C4-2B (cell line): ENCODE results near the gene ROM1.

Experiments
- H3K27ac ChIP-seq: fragments of 450-650 bp; 2 replicates; pipeline ENCODE4 v1.5.1; 2017
- ZFX ChIP-seq: fragments of 450-650 bp; IDR thresholded peaks from 2 replicates; pipeline ENCODE4 v1.6.1; 2017
- TF ChIP-seq, protein P1 (sequence below): fragments of 450-650 bp; conservative IDR thresholded peaks from 2 replicates; pipeline ENCODE4 v1.5.1; 2017; ENCODE audit warnings: mild to moderate bottlenecking

The ROM1 gene

DNA sequence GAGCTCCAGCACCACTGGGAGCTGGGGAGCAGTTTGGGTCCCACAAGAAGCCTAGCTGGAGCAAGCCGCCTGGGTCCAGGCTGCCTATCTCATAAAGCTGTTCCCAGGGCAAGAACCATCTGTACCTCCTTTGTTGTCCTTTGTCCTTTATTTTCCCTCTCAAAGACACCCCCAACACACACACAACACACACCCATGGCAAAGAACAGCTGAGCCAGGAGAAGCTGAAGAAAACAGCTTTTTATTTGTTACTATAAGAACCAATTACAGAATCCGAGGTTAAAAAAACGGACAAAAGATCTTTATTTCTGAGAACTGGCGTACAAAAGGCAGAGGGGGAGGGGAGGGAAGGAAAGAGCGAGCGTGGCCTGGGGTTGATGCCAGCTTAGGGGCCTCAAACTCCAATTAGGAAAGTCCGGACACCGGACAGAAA is 20.1 kb upstream of the ROM1 start:
- no peak for TF ChIP-seq ZFX
- TF ChIP-seq, protein P1, sequence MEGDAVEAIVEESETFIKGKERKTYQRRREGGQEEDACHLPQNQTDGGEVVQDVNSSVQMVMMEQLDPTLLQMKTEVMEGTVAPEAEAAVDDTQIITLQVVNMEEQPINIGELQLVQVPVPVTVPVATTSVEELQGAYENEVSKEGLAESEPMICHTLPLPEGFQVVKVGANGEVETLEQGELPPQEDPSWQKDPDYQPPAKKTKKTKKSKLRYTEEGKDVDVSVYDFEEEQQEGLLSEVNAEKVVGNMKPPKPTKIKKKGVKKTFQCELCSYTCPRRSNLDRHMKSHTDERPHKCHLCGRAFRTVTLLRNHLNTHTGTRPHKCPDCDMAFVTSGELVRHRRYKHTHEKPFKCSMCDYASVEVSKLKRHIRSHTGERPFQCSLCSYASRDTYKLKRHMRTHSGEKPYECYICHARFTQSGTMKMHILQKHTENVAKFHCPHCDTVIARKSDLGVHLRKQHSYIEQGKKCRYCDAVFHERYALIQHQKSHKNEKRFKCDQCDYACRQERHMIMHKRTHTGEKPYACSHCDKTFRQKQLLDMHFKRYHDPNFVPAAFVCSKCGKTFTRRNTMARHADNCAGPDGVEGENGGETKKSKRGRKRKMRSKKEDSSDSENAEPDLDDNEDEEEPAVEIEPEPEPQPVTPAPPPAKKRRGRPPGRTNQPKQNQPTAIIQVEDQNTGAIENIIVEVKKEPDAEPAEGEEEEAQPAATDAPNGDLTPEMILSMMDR: no peak
- peak overlapping the region; percentile 78 for H3K27ac ChIP-seq

DNA sequence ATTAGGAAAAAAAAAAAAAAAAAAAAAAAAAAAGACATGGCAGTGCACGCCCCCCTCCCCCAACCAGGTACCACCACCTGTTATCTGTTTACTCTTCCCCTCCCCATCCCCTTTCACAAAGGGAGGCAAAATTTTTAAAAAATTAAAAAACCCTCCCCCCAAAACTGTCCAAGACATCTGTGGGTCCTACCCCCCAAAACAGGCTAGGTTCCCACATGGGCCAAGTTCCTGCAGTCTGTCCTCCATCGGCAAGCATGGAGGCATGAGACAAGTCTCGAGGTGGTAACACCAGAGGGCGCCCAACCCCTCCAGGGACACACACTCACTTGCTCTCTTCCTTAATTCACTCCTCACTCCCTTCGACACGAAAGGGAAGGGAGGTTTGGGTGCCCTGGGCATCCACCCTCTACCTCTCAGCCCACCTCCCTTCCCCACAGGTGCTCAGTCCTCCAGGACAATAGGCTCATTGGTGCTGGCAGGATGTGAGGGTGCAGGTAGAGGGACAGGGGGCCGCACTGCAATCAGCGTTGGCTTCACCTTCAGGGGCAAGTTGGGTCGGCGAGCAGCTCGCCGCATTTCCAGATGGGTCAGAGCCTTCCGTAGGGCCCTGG is 19.5 kb upstream of the ROM1 start:
- H3K27ac ChIP-seq: peak overlapping the region; percentile 78; the same call in 1 of the 2 replicates
- no peak for TF ChIP-seq ZFX
- TF ChIP-seq, protein P1: peak; percentile 78

- no peak overlapping the region for H3K27ac ChIP-seq
These were observed 17.9 kb upstream of the ROM1 start for GRCh38 chr11:62595124-62595523.

GRCh38 chr11:62599069-62599696 is 13.9 kb upstream of the ROM1 start:
- no peak for TF ChIP-seq ZFX
- TF ChIP-seq, protein P1: no peak
- H3K27ac ChIP-seq: peak overlapping the region; percentile 100

More at GRCh38 chr11:62595124-62595523, 17.9 kb upstream of the ROM1 start:
- TF ChIP-seq, protein P1: no peak
- no peak for TF ChIP-seq ZFX

- H3K27ac ChIP-seq: peak overlapping the region; percentile 100
- no peak for TF ChIP-seq ZFX
- TF ChIP-seq, protein P1: no peak
These were observed 13.2 kb upstream of the ROM1 start for GRCh38 chr11:62599901-62600300.

DNA sequence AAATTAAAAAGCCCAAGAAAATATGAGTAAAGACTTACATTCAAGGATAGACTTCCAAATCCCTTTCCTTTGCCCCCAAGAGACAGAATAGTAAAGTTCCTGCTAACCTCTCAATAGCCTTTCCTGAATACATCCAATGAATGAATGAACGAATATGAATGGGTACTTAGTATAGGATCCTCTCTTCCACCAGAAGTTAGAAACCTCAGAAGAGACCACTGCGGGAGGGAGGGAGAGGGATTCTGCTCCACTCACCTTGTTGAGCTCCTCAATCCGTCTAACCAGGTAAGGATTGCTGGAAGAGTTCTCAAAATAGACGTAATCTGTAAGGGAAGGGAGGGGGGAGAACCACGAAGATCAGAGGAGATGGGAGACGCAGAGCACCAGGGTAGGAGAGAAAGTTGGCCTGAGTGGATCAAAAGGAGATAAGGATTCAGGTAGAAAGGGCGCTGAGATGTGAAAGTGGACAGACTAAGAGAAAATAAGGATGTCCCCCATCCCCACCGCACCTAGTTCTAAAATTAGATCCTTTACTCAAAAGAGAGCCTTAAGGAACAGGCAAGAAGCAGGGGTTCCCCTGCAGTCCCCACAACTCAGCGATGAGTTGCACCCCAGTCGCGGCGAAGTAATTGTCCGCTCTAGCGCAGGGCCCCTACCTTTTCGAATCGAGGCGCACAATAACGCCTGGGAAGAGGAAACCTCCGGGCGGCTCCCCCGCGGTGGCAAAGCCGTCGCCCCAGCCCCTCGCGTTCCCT is 12.5 kb upstream of the ROM1 start:
- H3K27ac ChIP-seq: peak overlapping the region; percentile 100
- TF ChIP-seq, protein P1: no peak
- no peak for TF ChIP-seq ZFX

DNA sequence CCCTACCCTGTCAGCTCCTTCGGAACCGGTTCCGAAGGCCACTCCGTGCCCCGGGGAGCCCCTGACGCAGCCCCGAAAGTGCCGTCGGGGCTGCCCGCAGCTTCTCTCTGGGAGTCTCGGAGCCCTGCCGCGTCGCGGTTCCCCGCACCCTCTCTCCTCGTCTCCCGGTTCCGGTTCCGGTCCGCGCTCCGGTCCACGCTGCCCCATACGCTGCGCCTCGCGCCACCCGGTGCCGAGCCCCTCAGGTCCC is 12.0 kb upstream of the ROM1 start:
- peak overlapping the region; percentile 100 for H3K27ac ChIP-seq
- no peak for TF ChIP-seq ZFX
- TF ChIP-seq, protein P1: no peak
